Neutrophil (primary cell): ENCODE measurements around the gene FGA.

Experiments
- H3K27ac ChIP-seq: fragments of 200-600 bp; sonication (generic); 2 replicates; pipeline ENCODE4 v1.5.1; 2016; ENCODE audit warnings: mild to moderate bottlenecking, moderate library complexity
- H3K27me3 ChIP-seq: fragments of 200-600 bp; sonication (generic); 2 replicates; pipeline ENCODE4 v1.6.0; 2016; ENCODE audit warnings: mild to moderate bottlenecking
- H3K36me3 ChIP-seq: fragments of 200-600 bp; sonication (generic); 2 replicates; pipeline ENCODE4 v1.5.1; 2017
- H3K4me1 ChIP-seq, 2 experiments: fragments of 200-600 bp in 1 of 2; sonication (generic) in 1 of 2; 1 replicate in 1 of 2; 2 replicates in 1 of 2; pipeline versions ENCODE4 v1.5.1 to v1.6.1; 2013 to 2016; ENCODE audit warnings: low read depth in 1 of 2, low read length in 1 of 2, mild to moderate bottlenecking in 1 of 2, moderate library complexity in 1 of 2; ENCODE audit not compliant: control insufficient read depth in 1 of 2, insufficient read depth in 1 of 2
- H3K4me3 ChIP-seq, 2 experiments: fragments of 200-600 bp in 1 of 2; sonication (generic) in 1 of 2; 1 replicate in 1 of 2; 2 replicates in 1 of 2; pipeline ENCODE4 v1.5.1; 2013 to 2016; ENCODE audit warnings: low read depth in 1 of 2, low read length in 1 of 2, mild to moderate bottlenecking in 1 of 2, moderate library complexity in 1 of 2
- H3K9me3 ChIP-seq: fragments of 200-600 bp; sonication (generic); 2 replicates; pipeline ENCODE4 v1.5.1; 2016
- TF ChIP-seq, protein P1 (sequence below): fragments of 200-600 bp; sonication (generic); IDR thresholded peaks from 2 replicates; pipeline ENCODE4 v1.5.1; 2016; ENCODE audit warnings: antibody characterized with exemption

The FGA gene

GRCh38 chr4:154591890-154592289 lies 1.3 kb upstream of the FGA start:
- no peak overlapping the region for H3K4me3 ChIP-seq
- TF ChIP-seq, protein P1, sequence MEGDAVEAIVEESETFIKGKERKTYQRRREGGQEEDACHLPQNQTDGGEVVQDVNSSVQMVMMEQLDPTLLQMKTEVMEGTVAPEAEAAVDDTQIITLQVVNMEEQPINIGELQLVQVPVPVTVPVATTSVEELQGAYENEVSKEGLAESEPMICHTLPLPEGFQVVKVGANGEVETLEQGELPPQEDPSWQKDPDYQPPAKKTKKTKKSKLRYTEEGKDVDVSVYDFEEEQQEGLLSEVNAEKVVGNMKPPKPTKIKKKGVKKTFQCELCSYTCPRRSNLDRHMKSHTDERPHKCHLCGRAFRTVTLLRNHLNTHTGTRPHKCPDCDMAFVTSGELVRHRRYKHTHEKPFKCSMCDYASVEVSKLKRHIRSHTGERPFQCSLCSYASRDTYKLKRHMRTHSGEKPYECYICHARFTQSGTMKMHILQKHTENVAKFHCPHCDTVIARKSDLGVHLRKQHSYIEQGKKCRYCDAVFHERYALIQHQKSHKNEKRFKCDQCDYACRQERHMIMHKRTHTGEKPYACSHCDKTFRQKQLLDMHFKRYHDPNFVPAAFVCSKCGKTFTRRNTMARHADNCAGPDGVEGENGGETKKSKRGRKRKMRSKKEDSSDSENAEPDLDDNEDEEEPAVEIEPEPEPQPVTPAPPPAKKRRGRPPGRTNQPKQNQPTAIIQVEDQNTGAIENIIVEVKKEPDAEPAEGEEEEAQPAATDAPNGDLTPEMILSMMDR = no peak

DNA sequence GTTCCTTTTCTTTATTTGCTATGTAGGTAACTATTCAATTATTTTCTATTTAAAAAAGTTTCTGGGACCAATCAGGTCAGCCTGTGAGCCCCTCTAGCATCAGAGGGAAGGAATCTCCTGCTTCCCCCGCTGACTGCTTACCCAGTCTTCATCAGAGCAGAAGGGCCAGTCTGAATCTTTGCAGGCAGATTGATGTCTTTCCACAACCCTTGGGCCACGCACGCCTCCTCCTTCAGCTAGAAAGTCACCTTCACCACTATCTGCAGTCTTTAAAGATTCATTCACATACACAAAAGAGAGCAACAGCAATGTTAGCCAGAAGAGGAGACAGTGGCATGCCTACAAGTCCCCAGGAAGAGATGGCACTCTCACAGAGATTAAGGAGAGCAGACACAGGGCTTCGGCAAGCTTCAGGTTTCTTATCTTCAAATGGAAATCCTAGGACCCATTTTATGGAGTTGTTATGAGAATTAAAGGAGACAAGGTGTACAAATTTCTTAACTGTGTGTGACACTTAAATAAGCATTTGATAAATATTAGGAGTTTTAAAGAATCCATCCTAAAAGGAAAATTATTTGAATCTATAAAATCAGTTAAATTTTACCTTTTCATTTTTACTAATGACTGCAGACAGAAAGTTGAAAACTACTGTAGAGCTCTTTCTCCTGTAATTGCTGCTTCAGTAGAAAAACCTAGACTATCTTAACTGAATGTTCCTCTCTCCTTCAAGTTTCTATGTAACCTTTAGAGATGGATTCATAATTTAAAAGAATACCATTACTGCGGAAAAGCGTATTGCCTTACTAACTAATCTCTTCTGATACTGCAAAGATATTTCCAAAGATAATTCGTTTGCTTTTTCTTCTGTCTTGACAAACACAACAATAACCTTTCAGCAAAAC lies 995 bp downstream of the FGA start:
- no peak overlapping the region for H3K27ac ChIP-seq
- no peaks in the 10 kb centered on the region for H3K9me3 ChIP-seq
- H3K4me3 ChIP-seq = no peak overlapping the region
- no peaks in the 10 kb centered on the region for H3K36me3 ChIP-seq
- no peaks in the 10 kb centered on the region for H3K4me1 ChIP-seq
- TF ChIP-seq, protein P1 = no peak
- peaks cover 8% of the 10 kb centered on the region for H3K27me3 ChIP-seq

More at GRCh38 chr4:154591890-154592289, 1.3 kb upstream of the FGA start:
- no peaks in the 10 kb centered on the region for H3K36me3 ChIP-seq
- H3K4me1 ChIP-seq = no peaks in the 10 kb centered on the region
- no peak overlapping the region for H3K27ac ChIP-seq
- no peaks in the 10 kb centered on the region for H3K9me3 ChIP-seq
- H3K27me3 ChIP-seq = peaks cover 8% of the 10 kb centered on the region

- no peaks in the 10 kb centered on the region for H3K36me3 ChIP-seq
- TF ChIP-seq, protein P1 = no peak
- no peak overlapping the region for H3K27ac ChIP-seq
- H3K9me3 ChIP-seq = no peaks in the 10 kb centered on the region
- H3K4me1 ChIP-seq = no peaks in the 10 kb centered on the region
- H3K27me3 ChIP-seq = peaks cover 8% of the 10 kb centered on the region
- H3K4me3 ChIP-seq = no peak overlapping the region
Measured at GRCh38 chr4:154588198-154588597, 2.3 kb downstream of the FGA start.

- Histone ChIP-seq H3K27me3 (peaks cover 8% of the 10 kb centered on the region), H3K4me1 (no peaks in the 10 kb centered on the region), H3K27ac (no peak overlapping the region), H3K9me3 (no peaks in the 10 kb centered on the region), H3K4me3 (no peak overlapping the region), H3K36me3 (no peaks in the 10 kb centered on the region)
- TF ChIP-seq, protein P1 = no peak
Measured at GRCh38 chr4:154586296-154587033, 4.1 kb downstream of the FGA start.

GRCh38 chr4:154585369-154586018 lies 5.0 kb downstream of the FGA start:
- H3K27ac ChIP-seq = no peak overlapping the region
- H3K4me3 ChIP-seq = no peak overlapping the region
- H3K9me3 ChIP-seq = no peaks in the 10 kb centered on the region
- no peaks in the 10 kb centered on the region for H3K36me3 ChIP-seq
- H3K27me3 ChIP-seq = peaks cover 8% of the 10 kb centered on the region
- TF ChIP-seq, protein P1 = no peak
- no peaks in the 10 kb centered on the region for H3K4me1 ChIP-seq
